Eye (tissue), 1 donor: Measurements from ENCODE around the gene SULT1A2.
"Not testable (repeated sequence)": the region's sequence is repeated elsewhere in the genome, so short reads cannot be mapped to it uniquely, and the experiment has no call there.

ENCODE experiments used
- DNase-seq: peaks from one replicate; pipeline ENCODE4 v3.0.0-alpha.2; 2015

SULT1A2 gene

GRCh38 chr16:28596840-28597691 lies at the start of gene SULT1A2:
SULT1A2 (minus strand) TSS chr16:28597050; CDS start chr16:28595930, 1,120 bp downstream.
- DNase-seq: peak; percentile 35

DNA sequence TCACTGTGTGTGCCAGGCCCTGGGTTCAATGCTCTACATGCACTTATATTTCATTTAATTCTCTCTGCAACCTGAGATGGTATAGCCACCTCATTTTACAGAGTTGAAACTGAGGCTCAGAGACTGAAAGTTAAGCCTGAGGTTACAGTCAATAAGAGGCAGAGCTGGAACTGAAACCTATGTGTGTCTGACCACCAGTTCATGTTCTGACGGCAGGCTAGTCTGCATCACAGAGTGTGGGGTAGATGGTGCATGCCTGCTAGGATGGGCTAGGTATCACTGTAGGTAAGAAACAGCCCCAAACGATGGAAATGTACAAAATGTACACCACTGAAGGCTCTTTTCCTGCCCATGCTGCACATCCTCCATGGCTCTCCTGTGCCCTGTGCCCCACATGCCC lies 43.1 kb upstream of the SULT1A2 start:
- not testable (repeated sequence) for DNase-seq

DNA sequence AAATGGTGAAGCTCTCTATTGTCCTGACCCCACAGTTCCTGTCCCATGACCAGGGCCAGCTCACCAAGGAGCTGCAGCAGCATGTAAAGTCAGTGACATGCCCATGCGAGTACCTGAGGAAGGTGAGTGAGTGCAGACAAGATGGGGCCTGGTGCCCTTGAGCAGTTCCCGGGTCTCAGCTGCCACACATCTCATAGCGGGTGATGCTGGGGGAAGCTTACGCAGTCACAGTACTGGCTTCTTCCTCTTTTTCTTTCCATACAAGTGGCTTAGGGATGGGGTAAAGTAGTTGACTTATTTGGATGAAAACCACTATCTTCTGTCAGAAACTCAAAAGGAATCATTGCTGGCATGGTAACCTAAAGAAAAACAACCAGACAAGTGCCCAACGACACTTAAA lies 41.5 kb upstream of the SULT1A2 start:
- not testable (repeated sequence) for DNase-seq

DNA sequence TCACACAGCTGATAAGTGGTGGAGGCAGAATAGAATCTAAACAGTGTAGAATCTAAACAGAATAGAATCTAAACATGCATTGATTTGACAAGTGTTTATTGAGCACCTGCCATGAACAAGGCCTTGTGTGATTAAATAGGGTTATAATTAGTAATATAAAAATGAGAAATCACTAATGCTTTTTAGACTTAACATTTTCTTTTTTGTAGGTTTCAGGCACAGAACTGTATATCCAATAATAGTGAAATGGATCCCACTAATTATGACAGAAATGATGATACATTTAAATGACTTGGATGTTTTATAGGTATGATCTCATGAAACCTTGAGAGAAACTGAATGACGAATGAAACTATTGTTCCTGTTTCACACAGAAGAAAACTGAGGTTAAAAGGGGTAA lies 40.9 kb upstream of the SULT1A2 start, which contains the start of gene NPIPB8:
Gene NPIPB8 (plus strand): TSS at position 301 of the 400 bp plus-strand sequence. CDS start 296 bp downstream, outside the sequence.
- not testable (repeated sequence) for DNase-seq

DNA sequence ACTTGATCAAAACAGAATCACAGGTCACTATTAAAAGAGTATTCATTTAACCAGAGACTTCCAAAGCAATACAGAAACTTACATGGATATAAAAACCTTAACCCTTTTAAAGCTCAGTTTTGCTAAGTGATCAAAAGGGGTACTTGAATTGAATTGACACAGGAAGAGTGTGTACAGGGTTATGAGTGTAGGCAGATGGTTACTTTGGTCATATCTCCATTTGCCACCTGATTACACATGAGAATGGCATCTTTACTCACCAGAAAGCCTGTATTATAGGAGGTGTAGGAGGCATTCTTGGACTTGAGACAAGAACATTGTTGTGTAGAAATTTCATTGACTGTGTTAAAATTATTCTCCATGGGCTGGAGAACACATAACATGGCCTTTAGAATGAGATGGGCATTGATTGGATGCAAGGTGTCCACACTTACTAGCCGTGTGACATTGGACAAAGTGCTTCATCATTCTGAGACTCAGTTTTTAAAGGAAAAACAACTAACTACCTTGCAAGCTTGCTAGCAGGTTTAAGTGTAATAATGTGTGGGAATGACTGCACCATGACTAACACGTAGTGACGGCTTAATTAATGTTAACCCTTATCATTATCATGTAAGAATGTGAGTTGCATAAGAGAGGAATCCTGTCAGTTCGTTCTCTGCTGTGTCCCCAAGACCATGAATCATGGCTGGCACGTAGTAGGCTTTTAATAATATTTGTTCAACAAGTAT lies 39.4 kb upstream of the SULT1A2 start:
- not testable (repeated sequence) for DNase-seq

GRCh38 chr16:28630905-28631304 lies 34.1 kb upstream of the SULT1A2 start:
- not testable (repeated sequence) for DNase-seq

DNA sequence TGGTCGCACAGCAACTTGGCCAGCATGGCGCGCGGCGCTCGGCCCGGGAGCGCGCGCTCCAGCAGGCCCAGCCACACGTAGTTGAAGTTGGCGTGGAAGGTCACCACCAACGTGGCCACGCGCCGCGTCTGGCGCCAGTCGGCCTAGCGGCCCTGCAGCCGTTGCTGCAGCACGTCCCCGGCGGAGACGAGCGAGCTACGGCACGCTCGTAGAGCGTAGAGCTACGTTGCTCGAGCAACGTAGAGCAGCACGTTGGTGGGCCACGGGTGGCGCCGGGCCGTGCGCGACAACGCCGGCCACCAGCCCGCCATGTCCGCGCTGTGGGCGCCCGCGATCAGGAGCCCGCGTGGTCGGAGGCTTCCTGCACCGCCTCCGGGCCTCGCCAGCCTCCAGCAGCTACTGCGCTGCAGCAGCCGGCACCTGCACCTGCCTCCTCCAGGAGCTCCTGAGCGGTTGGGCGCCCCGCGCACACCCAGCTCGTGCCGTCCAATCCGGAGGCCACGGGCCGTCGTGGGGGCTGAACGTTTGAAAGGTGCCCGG lies 26.4 kb upstream of the SULT1A2 start:
- DNase-seq: peak; percentile 76

GRCh38 chr16:28622532-28623171 lies 25.8 kb upstream of the SULT1A2 start:
- not testable (repeated sequence) for DNase-seq

- peak; percentile 25 for DNase-seq
Measured at GRCh38 chr16:28621481-28622155, 24.8 kb upstream of the SULT1A2 start.

GRCh38 chr16:28620316-28620715 lies 23.5 kb upstream of the SULT1A2 start:
- DNase-seq: not testable (repeated sequence)

- no peak for DNase-seq
Measured at GRCh38 chr16:28617874-28618273, 21.0 kb upstream of the SULT1A2 start.

GRCh38 chr16:28616636-28617035 lies 19.8 kb upstream of the SULT1A2 start:
- no peak for DNase-seq

DNA sequence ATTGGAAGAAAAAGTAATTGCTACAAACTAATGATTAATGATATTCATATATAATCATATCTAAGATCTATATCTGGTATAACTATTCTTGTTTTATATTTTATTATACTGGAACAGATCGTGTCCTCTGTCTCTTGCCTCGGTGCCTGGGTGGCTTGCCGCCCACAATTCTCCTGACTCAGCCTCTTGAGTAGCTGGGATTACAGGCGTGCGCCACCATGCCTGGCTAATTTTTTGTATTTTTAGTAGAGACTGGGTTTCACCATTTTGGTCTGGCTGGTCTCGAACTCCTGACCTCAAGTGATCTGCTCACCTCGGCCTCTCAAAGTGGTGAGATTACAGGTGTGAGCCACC lies 19.4 kb upstream of the SULT1A2 start:
- not testable (repeated sequence) for DNase-seq

DNA sequence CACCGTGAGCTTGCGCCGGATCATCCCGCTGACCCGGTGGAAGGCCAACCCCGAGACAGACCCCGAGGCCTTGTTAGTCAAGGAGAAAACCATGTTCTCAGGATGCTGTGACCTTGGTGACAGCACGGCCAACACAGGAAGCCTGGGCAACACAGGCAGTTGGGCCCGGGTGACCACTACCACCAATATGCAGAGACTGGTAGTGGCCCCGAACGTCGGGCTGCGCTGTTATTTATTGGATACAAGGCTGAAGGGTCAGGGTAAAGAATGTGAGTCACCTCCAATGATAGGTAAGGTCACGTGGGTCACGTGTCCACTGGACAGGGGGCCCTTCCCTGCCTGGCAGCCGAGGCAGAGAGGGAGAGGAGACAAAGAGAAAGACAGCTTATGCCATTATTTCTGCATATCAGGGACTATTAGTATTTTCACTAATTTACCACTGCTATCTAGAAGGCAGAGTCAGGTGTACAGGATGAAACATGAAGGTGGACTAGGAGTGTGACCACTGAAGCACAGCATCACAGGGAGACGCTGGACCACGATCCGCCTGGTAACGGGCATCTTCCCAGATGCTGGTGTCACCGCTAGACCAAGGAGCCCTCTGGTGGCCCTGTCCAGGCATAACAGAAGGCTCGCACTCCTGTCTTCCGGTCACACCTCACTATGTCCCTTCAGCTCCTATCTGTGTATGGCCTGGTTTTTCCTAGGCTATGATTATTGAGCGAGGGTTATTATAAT lies 18.8 kb upstream of the SULT1A2 start:
- DNase-seq: peak; percentile 74

DNA sequence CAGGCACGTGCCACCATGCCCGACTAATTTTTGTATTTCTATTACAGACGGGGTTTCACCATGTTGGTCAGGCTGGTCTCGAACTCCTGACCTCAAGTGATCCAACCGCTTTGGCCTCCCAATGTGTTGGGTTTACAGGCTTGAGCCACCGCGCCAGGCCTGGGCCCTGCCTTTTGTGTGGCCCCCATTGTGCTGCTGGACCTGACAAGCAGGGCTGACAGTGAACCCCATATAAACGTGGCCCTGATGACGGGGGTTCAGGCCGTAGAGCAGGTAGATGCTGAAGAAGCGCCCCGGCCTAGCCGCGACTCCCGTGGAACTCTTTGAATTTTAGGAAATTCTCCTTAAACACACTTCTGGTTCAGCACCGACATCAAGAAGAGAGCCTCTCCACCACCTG lies 17.7 kb upstream of the SULT1A2 start:
- not testable (repeated sequence) for DNase-seq

DNA sequence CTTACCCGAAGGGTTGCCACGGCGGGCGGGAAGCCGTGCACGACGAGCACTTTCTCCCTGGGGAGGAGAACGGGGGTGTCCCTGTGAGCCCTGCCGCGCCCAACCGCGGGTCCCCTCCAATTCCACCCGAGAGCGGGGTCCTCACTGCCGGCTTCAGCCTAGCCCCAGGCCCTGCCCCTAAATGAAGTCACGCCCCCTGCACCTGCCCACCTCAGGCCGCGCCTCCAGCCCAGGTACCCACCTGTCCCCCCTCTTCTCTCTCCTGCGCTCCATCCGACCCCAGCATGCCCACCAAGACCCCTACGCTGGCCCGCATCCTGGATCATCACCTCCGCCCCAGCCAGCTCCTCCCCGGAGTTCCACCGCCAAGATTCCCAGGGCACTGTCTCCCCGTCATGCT lies 17.1 kb upstream of the SULT1A2 start:
- not testable (repeated sequence) for DNase-seq

DNA sequence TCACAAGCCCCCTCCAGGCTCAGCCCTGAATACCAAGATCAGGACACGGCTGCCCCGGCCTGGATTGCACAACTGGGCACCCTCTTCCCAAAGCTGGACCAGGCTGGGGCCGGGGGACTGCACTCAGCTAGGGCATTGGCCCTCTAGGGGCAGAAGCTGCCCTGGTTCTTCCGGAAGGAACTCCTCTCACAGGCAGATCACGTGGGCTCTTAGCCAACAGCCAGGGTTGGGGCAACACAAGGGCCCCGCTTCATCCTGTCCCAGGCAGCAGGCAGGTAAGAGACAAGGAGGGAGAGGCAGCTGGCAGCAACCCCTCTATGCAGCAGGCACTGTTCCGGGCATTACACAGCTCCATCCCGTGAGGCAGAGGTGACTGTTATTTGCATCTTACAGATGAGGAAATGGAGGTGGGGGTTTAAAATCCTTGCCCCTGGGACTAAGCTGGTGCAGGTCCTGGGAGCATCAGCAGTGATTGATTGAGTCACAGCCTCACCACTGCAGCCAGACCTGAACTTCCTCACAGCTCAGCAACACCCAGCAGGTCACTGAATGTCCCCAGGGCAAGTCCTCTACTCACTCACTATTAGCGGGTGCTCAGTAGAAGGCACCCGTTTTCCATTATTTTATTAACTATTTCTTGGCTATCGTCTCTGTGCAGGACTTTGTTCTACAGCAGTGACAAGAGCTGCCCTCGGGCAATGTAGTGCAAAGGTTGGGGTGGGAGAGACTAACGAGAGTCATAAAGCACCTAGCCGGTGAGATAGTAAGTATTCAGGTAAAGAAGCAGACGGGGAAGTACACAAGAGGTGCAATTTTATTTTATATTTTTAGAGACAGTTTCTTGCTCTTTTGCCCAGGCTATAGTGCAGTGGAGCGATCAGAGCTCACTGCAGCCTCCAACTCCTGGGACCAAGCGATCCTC lies 15.8 kb upstream of the SULT1A2 start:
- DNase-seq: not testable (repeated sequence)

GRCh38 chr16:28610595-28611191 lies 13.8 kb upstream of the SULT1A2 start:
- peak; percentile 29 for DNase-seq

DNA sequence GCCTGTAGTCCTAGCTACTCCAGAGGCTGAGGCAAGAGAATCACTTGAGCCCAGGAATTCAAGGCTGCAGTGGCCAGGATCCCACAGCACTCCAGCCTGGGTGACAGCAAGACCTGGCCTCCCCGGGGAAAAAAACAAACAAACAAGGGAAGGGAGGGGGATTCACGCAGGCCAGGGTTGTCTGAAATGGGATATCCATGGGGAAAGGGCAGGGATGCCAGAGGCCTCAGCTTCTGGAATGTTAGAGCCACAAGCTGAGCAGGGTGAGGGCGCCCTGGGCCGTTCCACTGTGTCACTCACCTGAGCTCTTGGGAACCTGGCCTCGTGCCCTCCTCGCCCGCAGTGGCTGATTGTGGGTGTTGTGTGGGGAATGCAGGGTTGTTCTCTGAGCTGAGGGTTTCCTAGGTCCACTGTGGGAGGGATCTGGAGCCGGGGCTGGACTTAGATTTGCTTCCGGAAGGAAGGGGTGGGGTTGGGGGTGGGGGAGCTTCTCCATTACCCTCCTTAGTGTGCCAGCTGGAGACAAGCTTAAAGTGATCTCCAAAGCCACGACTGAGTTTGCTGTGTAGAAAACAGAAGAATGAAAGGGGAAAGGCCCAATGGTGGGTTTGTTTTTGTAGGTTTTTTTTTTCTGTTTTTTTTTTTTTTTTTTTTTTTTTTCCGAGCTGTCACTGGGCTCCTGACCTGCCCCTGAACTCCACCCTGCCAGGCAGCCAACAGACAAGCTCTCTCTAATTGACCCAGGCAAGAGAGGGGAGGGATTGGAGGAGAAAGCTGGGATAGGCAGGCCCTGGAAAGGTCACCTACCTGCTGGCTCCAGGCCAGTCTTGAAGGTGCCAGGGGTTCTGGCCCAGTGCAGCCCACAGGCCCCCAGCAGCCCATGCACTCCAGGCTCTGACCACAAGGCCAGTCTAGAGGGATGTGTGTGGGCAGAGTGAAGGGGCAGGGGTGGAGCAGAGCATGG lies 13.1 kb upstream of the SULT1A2 start, which contains the start of gene SULT1A1:
Gene SULT1A1 (minus strand): TSS at position 414 of the 964 bp plus-strand sequence. CDS start 1,189 bp downstream, outside the sequence.
- DNase-seq: peak; percentile 75
